Nephron (organoid): ENCODE measurements around the gene MAML2.

ENCODE experiments used
- H3K27ac Mint-ChIP-seq, 3 experiments: 2 replicates each; pipeline ENCODE4 v1.8.0; 2020; ENCODE audit warnings: mixed read lengths in 3 of 3, mild to moderate bottlenecking in 2 of 3, moderate library complexity in 1 of 3
- H3K27me3 Mint-ChIP-seq: 2 replicates; pipeline ENCODE4 v1.8.0; 2021; ENCODE audit warnings: low read depth, mild to moderate bottlenecking, moderate library complexity, mixed read lengths
- H3K36me3 Mint-ChIP-seq: 2 replicates; pipeline ENCODE4 v1.8.0; 2020; ENCODE audit warnings: low read depth, mixed read lengths
- H3K4me1 Mint-ChIP-seq: 2 replicates; pipeline ENCODE4 v1.8.0; 2020; ENCODE audit warnings: mixed read lengths
- H3K4me3 Mint-ChIP-seq, 3 experiments: 2 replicates each; pipeline ENCODE4 v1.8.0; 2020; ENCODE audit warnings: mild to moderate bottlenecking in 3 of 3, mixed read lengths in 3 of 3, moderate library complexity in 2 of 3
- H3K9me3 Mint-ChIP-seq: 2 replicates; pipeline ENCODE4 v1.8.0; 2020; ENCODE audit warnings: mixed read lengths
- CTCF ChIP-seq, 3 experiments: fragments of 200-600 bp; sonication (generic); IDR thresholded peaks; one replicate each; pipeline ENCODE4 v1.5.0; 2021; ENCODE audit warnings: antibody characterized with exemption in 3 of 3; ENCODE audit not compliant: unreplicated experiment in 3 of 3

Gene MAML2

GRCh38 chr11:96342961-96343711 lies at the start of gene MAML2:
Gene MAML2, minus strand, starts transcription at chr11:96343195. Its CDS starts 1,300 bp downstream, at chr11:96341895.
- peak within 1 kb of the TSS; percentile 89 to 97 (median 93) for H3K4me3 Mint-ChIP-seq
- no peaks in the 10 kb centered on the region for H3K27me3 Mint-ChIP-seq
- peak; percentile 96 to 99 (median 97) for TF ChIP-seq CTCF (IDR thresholded peaks at IDR 0.05; ENCODE audit: unreplicated experiment in 3 of 3)
- H3K4me1 Mint-ChIP-seq: peaks cover 44% of the 10 kb centered on the region
- peaks cover 7% of the 10 kb centered on the region for H3K9me3 Mint-ChIP-seq
- H3K27ac Mint-ChIP-seq: peak within 1 kb of the TSS; percentile 88 to 95 (median 90)
- no peaks in the 10 kb centered on the region for H3K36me3 Mint-ChIP-seq

- Mint-ChIP-seq H3K9me3 (peaks cover 7% of the 10 kb centered on the region), H3K4me3 (peak overlapping the region; percentile 85 to 100 (median 99)), H3K27ac (no peak overlapping the region), H3K4me1 (peaks cover 35% of the 10 kb centered on the region), H3K27me3 (no peaks in the 10 kb centered on the region), H3K36me3 (peaks cover 20% of the 10 kb centered on the region)
- TF ChIP-seq CTCF (IDR thresholded peaks at IDR 0.05; ENCODE audit: unreplicated experiment in 3 of 3): no peak
Observed at GRCh38 chr11:96391698-96392307, 48.8 kb upstream of the MAML2 start.

GRCh38 chr11:96390488-96390792 lies 47.4 kb upstream of the MAML2 start:
- Mint-ChIP-seq H3K36me3 (peaks cover 24% of the 10 kb centered on the region), H3K27me3 (no peaks in the 10 kb centered on the region), H3K4me1 (peaks cover 35% of the 10 kb centered on the region)

GRCh38 chr11:96389720-96390487 lies 46.9 kb upstream of the MAML2 start, which contains the start of the genes CCDC82 and JRKL:
Gene CCDC82, minus strand, starts transcription at chr11:96389912. Its CDS starts 5,165 bp downstream, at chr11:96384747.
Gene JRKL, plus strand, starts transcription at chr11:96390013. Its CDS starts 637 bp downstream, at chr11:96390650.
- H3K4me1 Mint-ChIP-seq: peaks cover 35% of the 10 kb centered on the region
- H3K27ac Mint-ChIP-seq: peak within 1 kb of the TSS; percentile 69 to 99 (median 99)
- peaks cover 7% of the 10 kb centered on the region for H3K9me3 Mint-ChIP-seq
- peak within 1 kb of the TSS; percentile 85 to 100 (median 99) for H3K4me3 Mint-ChIP-seq
- no peaks in the 10 kb centered on the region for H3K27me3 Mint-ChIP-seq
- H3K36me3 Mint-ChIP-seq: peaks cover 29% of the 10 kb centered on the region
- no peak for TF ChIP-seq CTCF (IDR thresholded peaks at IDR 0.05; ENCODE audit: unreplicated experiment in 3 of 3)

More at GRCh38 chr11:96390488-96390792, 47.4 kb upstream of the MAML2 start:
- peak overlapping the region; percentile 85 to 100 (median 99) for H3K4me3 Mint-ChIP-seq
- H3K27ac Mint-ChIP-seq: peak overlapping the region; percentile 69 to 99 (median 99)
- TF ChIP-seq CTCF (IDR thresholded peaks at IDR 0.05; ENCODE audit: unreplicated experiment in 3 of 3): no peak
- peaks cover 7% of the 10 kb centered on the region for H3K9me3 Mint-ChIP-seq

GRCh38 chr11:96388891-96389719 lies 46.1 kb upstream of the MAML2 start:
- TF ChIP-seq CTCF (IDR thresholded peaks at IDR 0.05; ENCODE audit: unreplicated experiment in 3 of 3): no peak
- Mint-ChIP-seq H3K27ac (peak overlapping the region; percentile 69 to 99 (median 99)), H3K27me3 (no peaks in the 10 kb centered on the region), H3K9me3 (peaks cover 7% of the 10 kb centered on the region), H3K36me3 (peaks cover 35% of the 10 kb centered on the region), H3K4me1 (peaks cover 35% of the 10 kb centered on the region), H3K4me3 (peak overlapping the region; percentile 85 to 100 (median 99))
